ENCODE measurements around the gene CACNA1B.

The CACNA1B gene

DNA sequence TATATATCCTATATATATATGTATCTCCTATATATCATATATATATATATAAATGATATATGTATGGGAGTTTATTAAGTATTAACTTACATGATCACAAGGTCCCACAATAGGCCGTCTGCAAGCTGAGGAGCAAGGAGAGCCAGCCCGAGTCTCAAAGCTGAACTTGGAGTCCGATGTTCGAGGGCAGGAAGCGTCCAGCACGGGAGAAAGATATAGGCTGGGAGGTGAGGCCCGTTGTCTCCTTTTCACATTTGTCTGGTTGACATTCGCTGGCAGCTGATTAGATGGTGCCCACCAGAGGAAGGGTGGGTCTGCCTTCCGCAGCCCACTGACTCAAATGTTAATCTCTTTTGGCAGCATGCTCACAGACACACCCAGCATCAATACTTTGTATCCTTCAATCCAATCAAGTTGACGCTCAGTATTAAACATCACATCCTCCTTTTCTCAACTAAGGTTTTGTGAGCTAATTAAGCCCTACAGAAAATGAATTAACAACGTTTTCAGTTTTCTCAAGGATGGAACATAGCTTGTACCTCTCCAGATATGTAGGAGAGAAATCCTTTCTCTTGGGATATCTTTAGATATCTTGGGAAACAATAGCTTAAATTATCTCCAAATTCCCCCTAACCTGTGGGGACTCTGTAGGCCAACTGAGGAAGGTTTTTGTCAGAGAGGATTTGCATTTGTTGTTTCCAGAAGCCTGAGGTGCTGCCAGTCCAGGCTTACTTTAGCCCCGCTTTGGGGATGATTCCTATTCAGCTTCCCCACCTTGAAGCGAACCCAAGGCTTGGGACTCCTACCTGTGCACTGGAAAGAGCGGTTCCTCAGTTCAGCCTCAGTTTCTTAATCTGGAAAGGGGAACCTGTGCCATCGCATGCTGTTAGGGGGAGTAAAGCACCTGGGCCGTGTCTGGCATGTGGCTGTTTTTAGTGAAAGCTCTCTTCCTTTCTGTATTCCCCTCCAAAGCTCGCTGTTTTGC lies 163.2 kb downstream of the CACNA1B start:
- DNase-seq (ENCODE audit: low read depth): no peak

DNA sequence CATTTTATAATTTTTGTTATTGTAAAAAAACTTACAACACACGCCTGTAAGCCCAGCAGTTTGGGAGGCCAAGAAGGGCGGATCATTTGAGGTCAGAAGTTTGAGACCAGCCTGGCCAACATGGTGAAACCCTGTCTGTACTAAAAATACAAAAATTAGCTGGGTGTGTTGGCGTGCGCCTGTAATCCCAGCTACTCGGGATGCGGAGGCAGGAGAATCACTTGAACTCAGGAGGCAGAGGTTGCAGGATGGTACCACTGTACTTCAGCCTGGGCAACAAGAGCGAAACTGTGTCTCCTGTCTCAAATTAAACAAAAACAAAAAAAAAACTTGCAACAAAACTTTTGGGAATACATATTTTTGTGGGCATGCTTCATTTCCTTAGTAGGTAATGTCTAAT lies 164.6 kb downstream of the CACNA1B start:
- DNase-seq (ENCODE audit: low read depth): no peak

DNA sequence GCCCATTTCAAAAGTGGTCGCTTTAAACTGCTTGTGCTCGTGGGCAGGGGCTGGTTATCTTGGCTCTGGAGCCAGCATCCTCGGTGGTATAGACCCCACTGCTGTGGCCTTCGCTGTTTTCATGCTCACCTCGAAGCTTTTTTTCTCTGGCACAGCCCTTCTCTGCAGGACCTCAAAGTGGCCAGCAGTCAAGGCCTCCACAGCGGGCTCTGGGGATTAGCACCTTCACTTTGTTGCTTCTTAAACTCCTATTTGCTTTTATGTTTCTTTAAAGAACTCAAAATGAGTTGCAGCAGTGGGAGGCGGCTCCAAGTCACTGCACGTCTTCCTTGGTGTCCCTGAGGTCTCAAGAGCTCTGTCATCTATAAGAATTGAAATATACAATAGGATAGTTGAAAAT lies 165.1 kb downstream of the CACNA1B start:
- no peak for DNase-seq (ENCODE audit: low read depth)

DNA sequence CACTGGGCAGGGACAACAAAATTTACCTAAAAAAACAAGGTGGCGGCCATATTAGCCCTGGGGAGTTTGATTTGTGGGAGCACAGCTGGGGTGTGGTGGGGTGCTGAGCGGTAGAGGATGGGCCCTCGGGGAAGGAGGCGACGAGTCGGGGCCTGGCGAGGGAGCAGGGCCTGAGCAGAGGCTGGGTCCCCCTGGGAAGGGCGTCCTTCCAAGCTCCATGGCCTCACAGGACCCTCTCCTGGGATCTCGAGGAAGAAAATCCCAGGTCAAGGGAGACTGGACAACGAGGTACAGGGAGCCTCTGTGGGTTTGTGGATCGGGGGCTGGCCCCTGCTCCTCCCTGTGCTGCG lies 165.5 kb downstream of the CACNA1B start:
- no peak for DNase-seq (ENCODE audit: low read depth)

DNA sequence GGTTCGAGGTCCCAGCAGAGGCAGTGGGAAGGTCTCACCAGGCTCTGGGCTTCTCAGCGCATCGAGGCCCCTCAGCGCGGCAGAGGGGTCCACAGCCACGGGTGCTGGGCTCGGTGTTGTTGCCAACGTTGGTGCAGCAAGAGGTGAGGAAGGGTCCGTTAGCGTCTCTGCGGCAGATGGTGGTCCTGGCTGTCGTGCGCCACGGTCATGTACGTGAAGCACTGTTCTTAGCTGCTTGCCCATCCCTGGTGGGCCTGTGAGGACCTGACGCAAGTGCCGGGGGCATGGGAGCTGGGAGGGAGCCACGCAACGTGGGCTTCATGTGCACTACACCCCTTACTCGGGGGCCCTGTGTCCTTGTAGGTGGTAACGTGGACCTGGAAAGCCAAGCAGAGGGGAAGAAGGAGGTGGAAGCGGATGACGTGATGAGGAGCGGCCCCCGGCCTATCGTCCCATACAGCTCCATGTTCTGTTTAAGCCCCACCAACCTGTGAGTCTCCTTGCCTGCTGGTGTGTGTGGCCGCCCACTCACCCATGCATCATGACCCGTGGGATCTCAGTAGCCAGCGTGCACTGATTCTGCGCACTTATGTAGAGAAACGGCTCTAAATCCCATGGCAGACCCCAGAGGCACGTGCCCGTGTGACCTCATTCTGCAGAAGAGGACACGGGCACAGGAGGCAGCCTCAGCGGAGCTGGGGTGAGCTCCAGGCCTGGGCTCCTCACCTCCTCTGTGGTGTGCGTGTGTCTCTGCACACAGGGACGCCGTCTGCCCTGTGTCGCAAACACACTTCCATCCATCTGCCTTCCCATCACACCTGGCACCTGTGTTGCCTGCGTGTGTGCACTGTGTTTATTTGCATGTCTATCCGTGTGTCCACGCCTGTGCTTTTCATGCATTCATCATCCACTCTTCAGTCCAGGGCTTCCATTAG lies 166.1 kb downstream of the CACNA1B start:
- DNase-seq (ENCODE audit: low read depth): no peak

DNA sequence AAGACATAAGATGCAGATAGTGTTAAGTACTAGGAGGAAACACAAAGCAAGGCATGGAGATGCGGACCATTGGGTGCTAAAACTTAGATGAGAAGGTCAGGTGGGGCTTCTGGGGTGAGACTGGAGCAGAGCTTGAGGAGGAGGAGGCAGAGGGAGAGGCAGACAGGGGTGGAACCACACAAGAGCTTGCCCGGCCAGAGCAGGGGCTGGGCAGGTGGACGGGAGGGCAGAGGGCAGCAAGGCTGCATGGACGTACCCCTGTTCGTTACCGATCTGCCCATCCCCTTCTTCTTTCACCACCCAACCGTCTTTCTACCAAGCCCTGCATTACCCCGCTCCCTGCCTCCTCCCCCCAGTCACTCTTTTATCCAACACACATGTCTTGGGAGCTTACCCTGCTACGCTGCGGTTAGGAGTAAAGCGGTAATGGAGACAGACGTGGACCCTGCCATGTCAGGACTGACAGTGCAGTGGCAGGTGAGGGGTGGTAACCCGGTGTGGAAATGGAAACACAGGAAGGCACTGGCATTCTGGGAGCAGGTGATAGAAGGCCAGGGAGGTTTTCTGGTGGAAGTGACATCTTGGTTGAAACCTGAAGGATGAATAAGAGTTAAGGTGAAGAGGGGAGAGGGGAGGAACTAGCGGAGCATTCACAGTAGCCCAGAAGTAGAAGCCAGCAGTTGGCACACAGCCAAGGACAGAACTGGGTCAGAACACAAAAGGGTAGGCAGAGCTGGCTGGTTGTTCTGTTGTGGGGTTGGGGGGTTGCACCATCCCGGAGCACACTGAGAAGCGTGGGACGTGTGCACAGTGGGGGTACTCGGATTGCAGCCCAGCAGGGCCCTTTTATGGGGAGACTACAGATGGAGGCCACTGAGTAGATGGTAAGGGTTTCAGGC lies 167.2 kb downstream of the CACNA1B start:
- DNase-seq (ENCODE audit: low read depth): no peak

DNA sequence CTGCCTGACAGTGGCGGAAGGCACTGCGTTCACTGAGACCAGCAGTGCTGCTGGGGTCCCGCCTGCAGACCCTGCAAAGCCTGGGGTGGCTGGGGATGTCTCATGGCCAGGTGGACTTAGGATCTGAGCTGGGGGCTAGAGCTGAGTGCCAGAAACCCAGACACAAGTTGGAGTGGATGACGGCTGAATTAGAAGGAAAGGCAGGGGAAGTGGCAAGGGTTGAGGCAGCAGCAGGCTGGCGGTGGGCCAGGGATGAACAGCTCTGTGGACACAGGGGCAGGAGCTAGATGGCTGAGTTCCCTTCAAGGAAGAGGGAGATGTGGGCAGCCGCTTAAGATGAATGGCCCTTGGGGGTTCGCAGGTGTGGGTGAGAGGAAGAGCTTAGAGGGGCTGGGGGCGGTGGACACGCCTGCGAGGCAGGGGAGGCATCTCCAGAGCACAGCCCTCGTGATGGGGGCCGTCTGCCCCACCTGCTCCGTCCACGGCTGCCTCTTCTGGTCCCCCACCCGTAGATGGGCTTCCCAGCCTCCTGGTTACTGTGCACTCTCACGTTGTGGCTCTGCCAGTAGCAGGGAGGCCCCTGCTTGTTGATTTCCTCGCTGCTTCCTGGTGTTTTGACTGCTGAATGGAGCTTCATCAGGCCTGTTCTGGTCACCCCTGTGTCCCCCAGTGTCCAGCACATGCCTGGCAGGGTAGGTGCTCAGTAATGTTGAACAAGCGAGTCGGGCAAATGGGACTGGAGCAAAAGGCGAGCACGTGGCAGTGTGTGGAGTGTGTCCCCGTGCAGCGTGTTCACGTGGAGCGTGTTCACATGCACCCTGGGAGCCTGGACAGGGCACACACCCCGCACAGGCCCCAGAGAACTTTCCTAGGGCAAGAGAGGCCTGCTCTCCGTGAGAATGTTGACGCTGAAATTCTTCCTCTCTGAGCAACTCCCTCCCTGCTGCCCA lies 168.2 kb downstream of the CACNA1B start:
- no peak for DNase-seq (ENCODE audit: low read depth)

DNA sequence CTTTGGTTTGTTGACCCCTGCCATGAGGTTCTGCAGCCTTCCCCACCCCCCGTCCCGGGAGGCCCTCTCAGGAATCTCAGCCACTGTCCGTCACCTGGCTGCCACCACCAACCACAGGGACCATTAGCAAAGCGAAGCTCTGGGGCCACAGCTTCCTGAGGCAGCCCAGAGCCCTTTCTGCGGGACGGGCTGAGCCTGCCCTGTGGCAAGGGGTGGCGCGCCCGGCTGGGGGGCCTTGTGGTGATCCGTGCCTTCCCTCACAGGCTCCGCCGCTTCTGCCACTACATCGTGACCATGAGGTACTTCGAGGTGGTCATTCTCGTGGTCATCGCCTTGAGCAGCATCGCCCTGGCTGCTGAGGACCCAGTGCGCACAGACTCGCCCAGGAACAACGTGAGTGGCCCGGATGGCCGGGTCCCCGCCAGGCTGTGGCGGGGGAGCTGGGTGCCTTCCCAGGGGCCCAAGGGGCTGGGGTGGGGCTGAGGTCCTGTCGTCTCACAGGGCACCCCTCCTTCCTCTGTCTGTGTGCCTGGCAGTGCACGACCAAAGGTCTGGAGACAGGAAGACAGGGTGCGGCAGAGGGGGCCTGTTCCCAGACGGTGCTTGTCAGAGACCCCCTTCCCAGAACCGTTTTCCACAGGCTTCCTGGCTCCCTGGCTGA lies 169.2 kb downstream of the CACNA1B start:
- DNase-seq (ENCODE audit: low read depth): no peak

DNA sequence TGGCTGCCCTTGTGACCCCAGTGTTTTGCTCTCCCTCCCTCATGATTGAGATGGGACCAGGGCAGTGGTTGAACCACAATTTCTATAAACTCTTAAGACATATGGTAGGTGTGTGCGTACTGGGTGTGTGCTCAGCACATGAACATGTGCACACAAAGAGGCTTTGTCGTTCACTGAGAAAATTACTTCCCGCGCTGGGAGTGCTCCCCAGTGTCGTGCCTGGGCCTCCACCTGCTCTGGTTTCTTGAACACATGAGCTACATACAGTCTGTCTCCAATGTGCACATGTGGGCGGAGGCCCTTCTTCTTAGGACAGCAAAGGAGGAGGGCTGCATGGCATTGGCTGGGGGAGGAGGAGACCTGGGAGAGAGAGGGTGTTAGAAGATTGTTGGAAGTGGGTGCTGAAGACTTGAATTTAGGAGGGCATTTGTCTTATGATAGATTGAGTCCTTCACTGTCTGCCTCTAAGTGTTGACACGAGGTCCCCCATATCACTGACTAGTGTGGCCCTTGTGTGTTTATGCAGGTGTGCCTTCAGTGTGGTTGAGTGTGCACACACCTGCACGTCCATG lies 170.0 kb downstream of the CACNA1B start:
- no peak for DNase-seq (ENCODE audit: low read depth)

DNA sequence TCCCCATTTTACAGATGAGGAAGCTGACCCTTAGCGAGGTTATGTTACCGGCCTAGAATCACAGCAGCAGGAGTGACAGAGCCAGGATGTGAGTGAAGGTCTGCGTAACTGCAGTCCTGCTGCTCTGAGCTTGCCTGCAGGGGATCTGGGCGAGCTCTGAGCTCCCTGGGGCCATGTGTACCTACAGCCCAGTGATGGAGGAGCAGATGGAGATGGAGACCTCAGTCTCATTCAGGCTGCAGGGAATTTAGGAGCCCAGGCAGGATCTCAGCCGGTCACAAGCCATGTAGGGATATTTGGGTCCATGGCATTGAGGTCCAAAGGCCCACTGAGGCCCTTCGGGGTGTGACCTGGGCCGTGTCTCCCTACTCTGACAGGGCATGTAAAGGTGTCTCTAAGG lies 170.6 kb downstream of the CACNA1B start:
- no peak for DNase-seq (ENCODE audit: low read depth)

DNA sequence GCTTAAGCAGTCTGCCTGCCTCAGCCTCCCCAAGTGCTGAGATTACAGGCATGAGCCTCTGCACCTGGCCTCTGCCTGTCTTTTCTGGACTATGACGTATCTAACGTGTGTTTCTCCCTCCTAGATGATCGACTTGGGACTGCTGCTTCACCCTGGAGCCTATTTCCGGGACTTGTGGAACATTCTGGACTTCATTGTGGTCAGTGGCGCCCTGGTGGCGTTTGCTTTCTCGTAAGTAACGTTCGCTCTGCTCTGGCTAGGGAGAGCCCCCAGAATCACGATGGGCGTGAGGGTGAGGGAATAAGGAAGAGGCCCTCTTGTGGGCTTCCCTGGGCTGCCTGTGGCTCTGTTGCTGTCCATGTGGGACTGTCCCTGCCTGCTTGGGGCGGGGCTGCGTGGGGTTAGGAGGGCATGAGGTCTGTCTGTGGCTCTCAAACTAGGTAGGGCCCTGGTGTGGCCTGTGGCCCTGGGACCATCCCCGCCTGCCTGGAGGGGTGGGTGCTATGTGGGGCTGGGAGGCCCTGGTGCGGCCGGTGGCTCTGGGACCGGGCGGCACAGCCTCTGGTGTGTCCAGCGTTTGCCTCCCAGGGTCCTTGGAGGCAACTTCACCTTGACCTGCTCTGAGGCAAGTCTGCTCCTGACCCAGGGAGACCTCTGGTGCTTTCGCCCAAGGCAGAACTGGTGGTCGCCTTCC lies 171.7 kb downstream of the CACNA1B start:
- DNase-seq (ENCODE audit: low read depth): no peak

DNA sequence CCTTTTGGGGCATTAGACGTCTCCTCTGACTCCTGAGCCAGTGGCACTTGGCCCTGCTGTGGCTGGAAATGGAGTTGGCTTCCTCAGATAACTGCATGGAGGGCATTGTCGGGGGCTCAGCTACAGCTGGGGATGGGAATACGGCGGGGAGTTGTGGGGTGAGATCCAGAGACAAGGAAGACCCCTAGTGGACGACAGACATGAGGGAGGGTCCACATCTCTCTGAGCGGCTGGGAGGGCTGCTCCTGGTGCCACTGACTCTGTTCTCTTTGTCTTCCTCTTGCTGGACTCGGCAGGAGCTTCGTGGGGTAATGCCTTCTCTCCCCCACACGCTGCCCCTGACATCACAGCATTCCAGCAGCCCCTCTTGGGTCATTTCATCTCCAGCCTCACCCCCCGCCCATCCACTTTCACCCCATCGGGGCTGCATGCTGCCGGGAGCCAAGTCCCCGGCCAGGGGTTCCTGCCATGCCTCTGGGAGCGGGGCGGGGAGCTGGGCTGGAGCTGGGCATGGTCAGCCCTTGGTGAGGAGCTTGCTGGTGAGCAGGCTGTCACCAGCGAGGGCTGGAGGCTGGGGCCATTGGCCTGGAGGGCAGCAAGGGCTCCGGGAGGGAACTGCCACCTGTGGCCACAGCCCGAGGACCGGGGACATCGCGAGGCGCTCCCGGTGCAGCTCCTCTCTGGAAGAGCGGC lies 172.3 kb downstream of the CACNA1B start:
- no peak for DNase-seq (ENCODE audit: low read depth)

DNA sequence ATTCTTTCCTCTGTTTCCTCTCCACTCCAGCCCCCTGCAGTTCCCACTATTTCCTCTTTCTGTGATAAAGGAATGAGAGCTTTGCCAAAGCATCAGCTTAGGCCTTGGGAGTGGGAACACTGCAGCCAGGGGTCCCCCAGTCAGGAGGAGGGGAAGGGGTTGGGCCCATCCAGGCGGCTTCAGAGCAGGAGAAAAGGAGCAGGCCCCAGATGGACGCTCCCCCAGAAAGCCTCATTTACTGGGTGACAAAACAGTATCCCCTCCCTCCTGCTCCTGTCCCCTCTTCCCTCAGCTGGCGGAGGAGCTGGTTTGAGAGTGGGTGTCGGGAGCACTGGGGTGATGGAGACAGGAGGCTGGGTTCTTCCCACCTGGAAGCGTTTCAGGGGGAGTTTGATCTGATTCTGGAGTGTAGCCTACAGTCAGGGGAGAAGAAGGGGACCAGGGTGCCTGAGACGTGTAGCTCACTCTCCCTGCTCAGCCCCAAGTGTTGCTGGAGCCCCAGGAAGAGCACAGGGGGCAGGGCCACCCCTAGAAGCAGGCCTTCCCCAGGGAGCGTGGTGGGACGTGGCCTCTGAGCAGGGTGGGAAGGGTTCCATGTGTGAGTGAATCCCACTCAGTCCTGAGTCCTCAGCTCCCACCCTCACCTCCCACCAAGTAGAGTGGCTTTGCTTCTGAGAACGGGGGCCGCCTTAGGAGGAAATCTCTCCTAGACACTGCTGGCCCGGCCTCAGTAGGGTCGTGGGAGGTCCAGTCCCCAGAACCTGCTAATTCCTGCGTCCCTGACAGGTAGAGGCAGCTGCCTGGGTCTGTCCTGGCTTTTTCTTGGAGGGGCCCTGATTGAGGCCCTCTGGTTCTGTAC lies 173.1 kb downstream of the CACNA1B start:
- no peak for DNase-seq (ENCODE audit: low read depth)

DNA sequence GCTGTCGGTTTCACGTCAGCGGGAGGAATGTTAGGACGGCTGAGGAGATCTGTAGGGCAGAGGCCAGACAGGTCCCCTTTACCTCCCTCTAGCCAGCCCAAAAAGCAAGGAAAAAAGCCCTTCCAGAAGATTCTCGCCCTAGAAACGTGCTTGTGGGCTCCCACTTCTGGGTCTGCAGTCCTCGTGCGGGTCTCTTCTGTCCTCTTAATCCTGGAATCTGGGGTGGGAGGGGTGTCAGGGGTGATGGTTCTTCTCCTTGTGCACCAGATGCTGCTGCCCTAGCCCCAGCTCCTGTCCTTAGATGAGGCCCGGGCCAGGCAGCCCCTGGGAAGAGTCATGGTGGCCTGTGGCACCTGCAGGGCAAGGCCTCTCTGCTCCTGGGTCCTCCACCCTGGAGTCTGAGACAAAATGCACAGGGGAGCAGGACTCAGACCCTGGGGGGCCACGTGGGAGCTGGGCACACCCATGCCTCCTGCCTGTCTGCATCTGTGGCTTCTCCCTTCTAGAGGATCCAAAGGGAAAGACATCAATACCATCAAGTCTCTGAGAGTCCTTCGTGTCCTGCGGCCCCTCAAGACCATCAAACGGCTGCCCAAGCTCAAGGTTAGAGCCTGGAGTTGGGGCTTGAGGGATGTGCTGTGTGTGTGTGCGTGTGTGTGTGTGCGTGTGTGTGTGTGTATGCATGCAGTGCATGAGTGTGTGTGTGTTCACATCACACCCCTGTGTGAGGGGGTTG lies 174.2 kb downstream of the CACNA1B start:
- no peak for DNase-seq (ENCODE audit: low read depth)

DNA sequence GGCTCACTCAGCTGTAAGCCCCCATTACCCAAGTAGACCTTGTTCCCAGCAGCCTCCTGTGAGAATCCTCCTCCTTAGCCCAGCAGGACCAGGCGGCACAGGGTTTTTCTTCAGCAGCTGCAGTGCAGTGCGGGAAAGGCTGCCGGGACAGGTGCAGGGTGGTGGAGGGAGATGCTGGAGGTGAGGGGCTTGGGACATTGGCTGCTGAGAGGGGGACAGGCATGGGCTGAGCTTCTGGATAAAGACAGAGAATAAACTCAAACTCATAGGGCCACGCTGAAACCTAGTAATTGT lies 174.7 kb downstream of the CACNA1B start:
- no peak for DNase-seq (ENCODE audit: low read depth)

DNA sequence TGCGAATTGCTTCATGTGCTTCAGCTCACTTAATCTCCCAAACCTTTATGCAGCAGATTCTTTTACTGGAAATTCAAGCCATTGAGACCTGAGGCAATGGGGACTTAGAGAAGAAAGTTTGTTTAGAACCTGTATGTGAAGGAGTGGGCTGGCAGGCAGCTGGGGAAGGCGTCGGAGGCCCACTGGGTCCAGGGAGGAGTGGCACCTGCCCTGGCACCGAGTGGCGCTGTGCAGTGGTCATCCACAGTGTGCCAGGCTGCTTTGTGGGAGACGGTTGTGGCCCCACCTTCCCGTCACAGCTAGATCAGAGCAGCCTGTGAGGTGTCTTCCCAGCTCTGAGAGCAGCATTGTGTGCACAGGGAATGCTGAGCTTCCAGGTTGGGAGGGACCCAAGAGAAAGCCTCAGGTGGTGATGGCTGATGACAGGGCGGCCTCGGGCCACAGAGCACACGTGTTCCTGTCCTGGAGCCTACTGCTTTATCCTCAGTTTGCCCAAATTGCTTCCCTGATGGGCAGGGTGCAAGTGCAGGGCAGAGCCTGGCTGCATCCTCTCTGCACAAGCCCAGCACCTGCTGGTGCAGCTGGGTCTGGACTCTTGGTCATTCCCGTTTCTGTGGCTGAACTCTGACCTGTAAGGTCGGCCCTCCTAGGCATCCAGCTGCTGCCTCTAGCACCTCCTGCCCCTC lies 175.2 kb downstream of the CACNA1B start:
- DNase-seq (ENCODE audit: low read depth): no peak

All from stromal cell of bone marrow (primary cell).